ENCODE data around the gene TBCEL. TPM values are rescaled to one million over a fixed set of nuclear protein-coding genes. Genes with fewer than 3 reads are reported as not detected.

Gene TBCEL
- total and polyA plus RNA-seq, 10 of the 15 experiments (the other 5 are each of a cell fraction or from before 2014, with no cell fraction given): 2.0 to 10.4 (median 7.3) TPM

- Histone ChIP-seq H3K36me3 (ENCODE audit: control insufficient read depth in 2 of 2, insufficient read depth in 2 of 2, low read length in 1 of 2) (no peaks in the 10 kb centered on the region), H3K27ac (ENCODE audit: control insufficient read depth, insufficient read depth) (no peak overlapping the region), H3K9ac (ENCODE audit: control insufficient read depth, insufficient read depth, low read length) (no peak overlapping the region), H4K20me1 (ENCODE audit: control insufficient read depth, insufficient read depth) (no peaks in the 10 kb centered on the region; the same call in 1 of the 2 replicates), H3K79me2 (ENCODE audit: control insufficient read depth, insufficient read depth, low read length) (no peaks in the 10 kb centered on the region), H3K27me3 (replicated peaks in 1 of 2; ENCODE audit: control insufficient read depth in 2 of 2, insufficient read depth in 2 of 2, low read length in 1 of 2) (no peaks in the 10 kb centered on the region; a peak in 2 of 4 replicates), H3K4me3 (no peak overlapping the region), H3K4me2 (ENCODE audit: control insufficient read depth, insufficient read depth) (no peak overlapping the region), H3K9me3 (replicated peaks; ENCODE audit: control insufficient read depth, insufficient read depth, low read length) (peaks cover 4% of the 10 kb centered on the region; the same call in 2 of the 3 replicates), H2AFZ (ENCODE audit: control insufficient read depth, low read depth, low read length) (no peak overlapping the region), H3K4me1 (ENCODE audit: control insufficient read depth, insufficient read depth, low read length) (no peaks in the 10 kb centered on the region)
- intact Hi-C loops (cut with micrococcal nuclease; ENCODE audit: unreplicated experiment): loop anchor here (5.0 kb wide), 1 partner anchor 125 kb away; no protein-coding TSS in a partner anchor
- ChIA-PET RAD21 (ENCODE audit: unreplicated experiment) (no interaction called here), SMC1A (ENCODE audit: uncharacterized antibody, unreplicated experiment) (interaction anchor here (0.8 to 1.0 kb wide), 2 partner anchors 26 to 72 kb away, joined by 3 to 4 read pairs; no protein-coding TSS in a partner anchor), CTCF (interaction anchor here (0.7 to 0.8 kb wide), 2 partner anchors 72 to 1114 kb away, joined by 3 to 4 read pairs; no protein-coding TSS in a partner anchor), POLR2A (interaction anchor here (0.6 kb wide), 1 partner anchor 942 kb away, joined by 4 read pairs; no protein-coding TSS in a partner anchor)
- FAIRE-seq (no peak), DNase-seq (ENCODE audit: low read depth, low spot score) (no peak), ATAC-seq (no peak)
- no TSS peak for BruUV-seq (replicated peaks)
- 0% methylated on average over 3 of the region's 3 CpGs for WGBS (ENCODE audit: insufficient coverage, insufficient replicate concordance, low lambda C conversion rate, missing lambda C conversion rate)
- in situ Hi-C loops (cut with MboI): no loop called here
- no peak for TF ChIP-seq TCF7 (IDR thresholded peaks at IDR 0.05; ENCODE audit: borderline replicate concordance)
- TF ChIP-seq MEF2A (IDR thresholded peaks at IDR 0.05; ENCODE audit: insufficient read depth, low read depth, low read length): no peak
- no peak for TF ChIP-seq SMAD1 (IDR thresholded peaks at IDR 0.05; ENCODE audit: low read depth, partially characterized antibody)
- no peak for TF ChIP-seq CEBPB (IDR thresholded peaks at IDR 0.05; ENCODE audit: borderline replicate concordance in 1 of 2, low read depth in 2 of 2, low read length in 2 of 2)
- TF ChIP-seq CTCF (IDR thresholded peaks at IDR 0.05 in 2 of 3, conservative IDR thresholded peaks at IDR 0.05 in 1 of 3; ENCODE audit: control insufficient read depth in 2 of 3, extremely low read depth in 1 of 3, insufficient read depth in 1 of 3, low read depth in 3 of 3, low read length in 3 of 3): no peak
- TF ChIP-seq FOXK2 (IDR thresholded peaks at IDR 0.05): no peak
- TF ChIP-seq, protein P1, sequence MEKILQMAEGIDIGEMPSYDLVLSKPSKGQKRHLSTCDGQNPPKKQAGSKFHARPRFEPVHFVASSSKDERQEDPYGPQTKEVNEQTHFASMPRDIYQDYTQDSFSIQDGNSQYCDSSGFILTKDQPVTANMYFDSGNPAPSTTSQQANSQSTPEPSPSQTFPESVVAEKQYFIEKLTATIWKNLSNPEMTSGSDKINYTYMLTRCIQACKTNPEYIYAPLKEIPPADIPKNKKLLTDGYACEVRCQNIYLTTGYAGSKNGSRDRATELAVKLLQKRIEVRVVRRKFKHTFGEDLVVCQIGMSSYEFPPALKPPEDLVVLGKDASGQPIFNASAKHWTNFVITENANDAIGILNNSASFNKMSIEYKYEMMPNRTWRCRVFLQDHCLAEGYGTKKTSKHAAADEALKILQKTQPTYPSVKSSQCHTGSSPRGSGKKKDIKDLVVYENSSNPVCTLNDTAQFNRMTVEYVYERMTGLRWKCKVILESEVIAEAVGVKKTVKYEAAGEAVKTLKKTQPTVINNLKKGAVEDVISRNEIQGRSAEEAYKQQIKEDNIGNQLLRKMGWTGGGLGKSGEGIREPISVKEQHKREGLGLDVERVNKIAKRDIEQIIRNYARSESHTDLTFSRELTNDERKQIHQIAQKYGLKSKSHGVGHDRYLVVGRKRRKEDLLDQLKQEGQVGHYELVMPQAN (conservative IDR thresholded peaks at IDR 0.05): no peak
- TF ChIP-seq, protein P2, sequence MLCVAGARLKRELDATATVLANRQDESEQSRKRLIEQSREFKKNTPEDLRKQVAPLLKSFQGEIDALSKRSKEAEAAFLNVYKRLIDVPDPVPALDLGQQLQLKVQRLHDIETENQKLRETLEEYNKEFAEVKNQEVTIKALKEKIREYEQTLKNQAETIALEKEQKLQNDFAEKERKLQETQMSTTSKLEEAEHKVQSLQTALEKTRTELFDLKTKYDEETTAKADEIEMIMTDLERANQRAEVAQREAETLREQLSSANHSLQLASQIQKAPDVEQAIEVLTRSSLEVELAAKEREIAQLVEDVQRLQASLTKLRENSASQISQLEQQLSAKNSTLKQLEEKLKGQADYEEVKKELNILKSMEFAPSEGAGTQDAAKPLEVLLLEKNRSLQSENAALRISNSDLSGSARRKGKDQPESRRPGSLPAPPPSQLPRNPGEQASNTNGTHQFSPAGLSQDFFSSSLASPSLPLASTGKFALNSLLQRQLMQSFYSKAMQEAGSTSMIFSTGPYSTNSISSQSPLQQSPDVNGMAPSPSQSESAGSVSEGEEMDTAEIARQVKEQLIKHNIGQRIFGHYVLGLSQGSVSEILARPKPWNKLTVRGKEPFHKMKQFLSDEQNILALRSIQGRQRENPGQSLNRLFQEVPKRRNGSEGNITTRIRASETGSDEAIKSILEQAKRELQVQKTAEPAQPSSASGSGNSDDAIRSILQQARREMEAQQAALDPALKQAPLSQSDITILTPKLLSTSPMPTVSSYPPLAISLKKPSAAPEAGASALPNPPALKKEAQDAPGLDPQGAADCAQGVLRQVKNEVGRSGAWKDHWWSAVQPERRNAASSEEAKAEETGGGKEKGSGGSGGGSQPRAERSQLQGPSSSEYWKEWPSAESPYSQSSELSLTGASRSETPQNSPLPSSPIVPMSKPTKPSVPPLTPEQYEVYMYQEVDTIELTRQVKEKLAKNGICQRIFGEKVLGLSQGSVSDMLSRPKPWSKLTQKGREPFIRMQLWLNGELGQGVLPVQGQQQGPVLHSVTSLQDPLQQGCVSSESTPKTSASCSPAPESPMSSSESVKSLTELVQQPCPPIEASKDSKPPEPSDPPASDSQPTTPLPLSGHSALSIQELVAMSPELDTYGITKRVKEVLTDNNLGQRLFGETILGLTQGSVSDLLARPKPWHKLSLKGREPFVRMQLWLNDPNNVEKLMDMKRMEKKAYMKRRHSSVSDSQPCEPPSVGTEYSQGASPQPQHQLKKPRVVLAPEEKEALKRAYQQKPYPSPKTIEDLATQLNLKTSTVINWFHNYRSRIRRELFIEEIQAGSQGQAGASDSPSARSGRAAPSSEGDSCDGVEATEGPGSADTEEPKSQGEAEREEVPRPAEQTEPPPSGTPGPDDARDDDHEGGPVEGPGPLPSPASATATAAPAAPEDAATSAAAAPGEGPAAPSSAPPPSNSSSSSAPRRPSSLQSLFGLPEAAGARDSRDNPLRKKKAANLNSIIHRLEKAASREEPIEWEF (IDR thresholded peaks at IDR 0.05; ENCODE audit: insufficient replicate concordance, low read depth, low read length): no peak
- TF ChIP-seq BCLAF1 (IDR thresholded peaks at IDR 0.05): no peak
Measured at GRCh38 chr11:121122328-121122727, 98.4 kb downstream of the TBCEL start.
